Natural killer cell (primary cell): ENCODE data around the gene PHPT1. TPM values are rescaled to one million over a fixed set of nuclear protein-coding genes. Genes with fewer than 3 reads are reported as not detected.

ENCODE experiments used
- ATAC-seq, 3 donors: fragments of 150-1000 bp in 2 of 3; fragments of 200-7000 bp in 1 of 3; cut with Tn5 transposase; 1 replicate in 1 of 3; 2 replicates in 2 of 3; pipeline ENCODE4 v1.10.0; 2021; ENCODE audit warnings: mild to moderate bottlenecking in 2 of 3, moderate library complexity in 2 of 3
- DNase-seq, 2 donors: peaks; one replicate each; pipeline versions ENCODE4 v3.0.0 to v3.0.0-alpha.2; 2013 to 2021; ENCODE audit warnings: mixed read lengths in 1 of 2
- H3K27ac ChIP-seq: one replicate; pipeline ENCODE4 v1.5.1; 2013; ENCODE audit warnings: mild to moderate bottlenecking, low read length
- H3K27me3 ChIP-seq: one replicate; pipeline ENCODE4 v1.6.1; 2013; ENCODE audit warnings: low read length; ENCODE audit not compliant: control insufficient read depth, insufficient read depth
- H3K36me3 ChIP-seq: one replicate; pipeline ENCODE4 v1.6.1; 2013; ENCODE audit warnings: low read length; ENCODE audit not compliant: control insufficient read depth, insufficient read depth
- H3K4me1 ChIP-seq: one replicate; pipeline ENCODE4 v1.6.1; 2013; ENCODE audit warnings: low read length; ENCODE audit not compliant: control insufficient read depth, insufficient read depth
- H3K4me3 ChIP-seq: one replicate; pipeline ENCODE4 v1.5.1; 2013; ENCODE audit warnings: low read length
- H3K9me3 ChIP-seq: one replicate; pipeline ENCODE4 v1.6.1; 2013; ENCODE audit warnings: low read length; ENCODE audit not compliant: control insufficient read depth, insufficient read depth
- H3K27ac Mint-ChIP-seq, 2 donors: one replicate each; pipeline ENCODE4 v1.8.0; 2022; ENCODE audit warnings: mild to moderate bottlenecking in 2 of 2, mixed read lengths in 2 of 2, moderate library complexity in 1 of 2
- H3K27me3 Mint-ChIP-seq, 2 donors: one replicate each; pipeline ENCODE4 v1.8.0; 2022; ENCODE audit warnings: low read depth in 2 of 2, mixed read lengths in 2 of 2
- H3K36me3 Mint-ChIP-seq: one replicate; pipeline ENCODE4 v1.8.0; 2022; ENCODE audit warnings: mixed read lengths
- H3K4me1 Mint-ChIP-seq, 2 donors: one replicate each; pipeline ENCODE4 v1.8.0; 2022; ENCODE audit warnings: mixed read lengths in 2 of 2
- H3K4me3 Mint-ChIP-seq: one replicate; pipeline ENCODE4 v1.8.0; 2022; ENCODE audit warnings: mild to moderate bottlenecking, moderate library complexity, mixed read lengths
- H3K9me3 Mint-ChIP-seq, 2 donors: one replicate each; pipeline ENCODE4 v1.8.0; 2022; ENCODE audit warnings: mixed read lengths in 2 of 2
- CTCF ChIP-seq: fragments of 200-600 bp; IDR thresholded peaks from one replicate; pipeline ENCODE4 v1.8.0; 2022; ENCODE audit warnings: antibody characterized with exemption
- WGBS: methylation state at CpG from one replicate; pipeline ENCODE4 v1.1.7; 2013; ENCODE audit warnings: missing lambda C conversion rate; ENCODE audit not compliant: insufficient coverage; 5-methylcytosine and 5-hydroxymethylcytosine counted together
- intact Hi-C: fragments of 100-400 bp; cut with micrococcal nuclease; formaldehyde crosslinking; loops from one replicate; pipeline ENCODE4 v1.14.2; 2022
- total RNA-seq, 4 donors: library from RNA; stranded (reverse); fragments of 120-200 nt in 1 of 4; gene quantifications; one replicate each; pipeline versions ENCODE4 v1.2.3 to v1.2.4, GENCODE V29; 2013 to 2022

Gene PHPT1
- total RNA-seq, 3 donors from 2014 or later (not counting 1 experiment from before 2014, with no cell fraction given): 63.5 to 69.8 (median 67.7) TPM

GRCh38 chr9:136899196-136899595 is 50.0 kb downstream of the PHPT1 start:
- intact Hi-C loops: no loop called here

GRCh38 chr9:136900556-136900955 is 51.3 kb downstream of the PHPT1 start:
- Mint-ChIP-seq H3K27me3 (no peaks in the 10 kb centered on the region), H3K4me3 (peak overlapping the region; percentile 4), H3K27ac (peak overlapping the region; percentile 79 to 87), H3K4me1 (peaks cover 4 to 25% of the 10 kb centered on the region in 2 donors), H3K36me3 (peaks cover 7% of the 10 kb centered on the region), H3K9me3 (no peaks in the 10 kb centered on the region)
- Histone ChIP-seq H3K4me1 (peaks cover 29% of the 10 kb centered on the region), H3K27me3 (no peaks in the 10 kb centered on the region), H3K27ac (no peak overlapping the region), H3K4me3 (no peak overlapping the region), H3K36me3 (peaks cover 23% of the 10 kb centered on the region), H3K9me3 (no peaks in the 10 kb centered on the region)
- ATAC-seq (no peak), DNase-seq (no peak)
- WGBS: 98% methylated on average over 10 of the region's 10 CpGs
- no peak for TF ChIP-seq CTCF
- intact Hi-C loops: no loop called here

More at GRCh38 chr9:136899196-136899595, 50.0 kb downstream of the PHPT1 start:
- Histone ChIP-seq H3K4me1 (peaks cover 29% of the 10 kb centered on the region), H3K9me3 (no peaks in the 10 kb centered on the region), H3K4me3 (no peak overlapping the region), H3K36me3 (peaks cover 30% of the 10 kb centered on the region), H3K27ac (no peak overlapping the region), H3K27me3 (no peaks in the 10 kb centered on the region)
- DNase-seq (no peak), ATAC-seq (no peak)
- WGBS: 89% methylated on average over 9 of the region's 9 CpGs
- Mint-ChIP-seq H3K4me1 (peaks cover 10 to 34% of the 10 kb centered on the region in 2 donors), H3K9me3 (no peaks in the 10 kb centered on the region), H3K4me3 (no peak overlapping the region), H3K27me3 (no peaks in the 10 kb centered on the region), H3K27ac (no peak overlapping the region), H3K36me3 (peaks cover 7% of the 10 kb centered on the region)
- TF ChIP-seq CTCF: no peak

Other genes with a start within 250 kb of the PHPT1 start
- under 1 TPM; 0.28 to 0.47 (median 0.29) TPM for gene EGFL7, start 186.5 kb upstream of the PHPT1 start, total RNA-seq
- 10 to 100 TPM; 10.3 to 19.4 (median 12.0) TPM for gene AGPAT2, start 162.0 kb upstream of the PHPT1 start, total RNA-seq
- under 1 TPM in 2 of 3 donors, not detected in 1; 0.31 to 0.39 TPM for gene DIPK1B, start 136.8 kb upstream of the PHPT1 start, total RNA-seq
- not detected for gene LCN10, start 106.5 kb upstream of the PHPT1 start, total RNA-seq
- not detected for gene LCN6, start 100.9 kb upstream of the PHPT1 start, total RNA-seq
- not detected for gene LCN8, start 91.2 kb upstream of the PHPT1 start, total RNA-seq
- gene LCN15, start 84.9 kb upstream of the PHPT1 start, total RNA-seq: not detected
- 10 to 100 TPM; 22.4 to 26.9 (median 26.6) TPM for gene TMEM141, start 58.1 kb upstream of the PHPT1 start, total RNA-seq
- under 1 TPM; 0.56 to 0.75 (median 0.65) TPM for gene CCDC183, start 53.1 kb upstream of the PHPT1 start, total RNA-seq
- 10 to 100 TPM; 72.7 to 82.5 (median 75.9) TPM for gene RABL6, start 41.5 kb upstream of the PHPT1 start, total RNA-seq
- 10 to 100 TPM; 26.6 to 35.6 (median 31.5) TPM for gene AJM1, start 6.9 kb upstream of the PHPT1 start, total RNA-seq
- gene MAMDC4, start 2.9 kb downstream of the PHPT1 start, total RNA-seq: 1 to 10 TPM; 4.6 to 6.5 (median 5.8) TPM
- 100 to 1,000 TPM; 208 to 255 (median 227) TPM for gene EDF1, start 16.9 kb downstream of the PHPT1 start, total RNA-seq
- 10 to 100 TPM; 17.4 to 35.5 (median 25.0) TPM for gene TRAF2, start 37.1 kb downstream of the PHPT1 start, total RNA-seq
- 100 to 1,000 TPM; 117 to 144 (median 136) TPM for gene FBXW5, start 95.3 kb downstream of the PHPT1 start, total RNA-seq
- 1 to 10 TPM; 3.9 to 8.5 (median 7.3) TPM for gene C8G, start 95.8 kb downstream of the PHPT1 start, total RNA-seq
- 10 to 100 TPM in 1 of 3 donors, 1 to 10 TPM in 2; 9.2 to 11.3 (median 9.8) TPM for gene LCN12, start 102.9 kb downstream of the PHPT1 start, total RNA-seq
- gene PTGDS, start 128.1 kb downstream of the PHPT1 start, total RNA-seq: 100 to 1,000 TPM; 157 to 361 (median 296) TPM
- gene LCNL1, start 133.6 kb downstream of the PHPT1 start, total RNA-seq: 1 to 10 TPM; 4.9 to 8.4 (median 8.2) TPM
- gene PAXX, start 143.0 kb downstream of the PHPT1 start, total RNA-seq: 100 to 1,000 TPM; 161 to 188 (median 161) TPM
- 100 to 1,000 TPM; 144 to 286 (median 161) TPM for gene CLIC3, start 147.2 kb downstream of the PHPT1 start, total RNA-seq
- 100 to 1,000 TPM; 356 to 416 (median 357) TPM for gene ABCA2, start 178.8 kb downstream of the PHPT1 start, total RNA-seq
- gene FUT7, start 182.7 kb downstream of the PHPT1 start, total RNA-seq: 1 to 10 TPM in 2 of 3 donors, under 1 TPM in 1; 0.99 to 5.1 (median 3.9) TPM
- 1 to 10 TPM in 2 of 3 donors, under 1 TPM in 1; 0.87 to 5.6 (median 3.4) TPM for gene NPDC1, start 196.8 kb downstream of the PHPT1 start, total RNA-seq
- not detected for gene ENTPD2, start 204.7 kb downstream of the PHPT1 start, total RNA-seq
- 1 to 10 TPM in 2 of 3 donors, under 1 TPM in 1; 0.59 to 2.6 (median 1.0) TPM for gene SAPCD2, start 221.1 kb downstream of the PHPT1 start, total RNA-seq
- gene UAP1L1, start 228.1 kb downstream of the PHPT1 start, total RNA-seq: 10 to 100 TPM; 10.5 to 25.8 (median 19.3) TPM
- gene MAN1B1, start 237.6 kb downstream of the PHPT1 start, total RNA-seq: 10 to 100 TPM; 75.1 to 99.4 (median 80.4) TPM